SK-N-SH treated with all-trans-retinoic acid at 6 μM for 48 hours (cell line): ENCODE results near the gene C11orf68.

Experiments
- ARNTL ChIP-seq: fragments of 450-650 bp; formaldehyde crosslinking; IDR thresholded peaks from 2 replicates; pipeline ENCODE4 v1.5.0; 2020; ENCODE audit warnings: low read depth, mild to moderate bottlenecking, moderate library complexity, borderline replicate concordance
- TOX ChIP-seq: fragments of 250-450 bp; sonication (Bioruptor Pico); IDR thresholded peaks from 2 replicates; pipeline ENCODE4 v1.8.0; 2021; ENCODE audit warnings: mild to moderate bottlenecking, moderate library complexity, borderline replicate concordance
- ZC3H10 ChIP-seq: fragments of 250-450 bp; sonication (Bioruptor Pico); IDR thresholded peaks from 2 replicates; pipeline ENCODE4 v1.5.1; 2021; ENCODE audit warnings: mild to moderate bottlenecking, moderate library complexity
- TF ChIP-seq, protein P1 (sequence below): fragments of 250-450 bp; sonication (Bioruptor Pico); IDR thresholded peaks from 2 replicates; pipeline ENCODE4 v1.8.0; 2021; ENCODE audit warnings: low read depth, mild to moderate bottlenecking, moderate library complexity, borderline replicate concordance

DNA sequence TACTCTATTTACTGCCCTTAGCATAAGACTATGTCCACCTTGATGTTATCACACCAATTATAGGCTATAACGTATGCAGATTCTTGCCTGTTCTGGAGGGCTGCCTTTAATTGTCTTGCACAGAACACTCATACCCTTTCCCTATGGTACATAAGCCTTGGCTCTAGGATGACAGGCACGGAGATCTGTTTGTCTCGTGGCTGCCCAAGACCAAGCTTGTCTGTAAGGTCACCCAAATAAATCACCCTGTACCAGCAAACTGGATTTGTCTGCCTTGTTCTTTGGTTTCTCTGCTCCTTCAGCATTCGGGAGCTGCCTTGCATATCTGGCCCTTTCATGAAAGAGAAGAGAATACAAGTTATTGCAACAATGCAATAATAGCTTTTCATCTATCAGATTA, 18.9 kb upstream of the C11orf68 start:
- no peak for TF ChIP-seq TOX (CRISPR knock-in tag)
- TF ChIP-seq, protein P1, sequence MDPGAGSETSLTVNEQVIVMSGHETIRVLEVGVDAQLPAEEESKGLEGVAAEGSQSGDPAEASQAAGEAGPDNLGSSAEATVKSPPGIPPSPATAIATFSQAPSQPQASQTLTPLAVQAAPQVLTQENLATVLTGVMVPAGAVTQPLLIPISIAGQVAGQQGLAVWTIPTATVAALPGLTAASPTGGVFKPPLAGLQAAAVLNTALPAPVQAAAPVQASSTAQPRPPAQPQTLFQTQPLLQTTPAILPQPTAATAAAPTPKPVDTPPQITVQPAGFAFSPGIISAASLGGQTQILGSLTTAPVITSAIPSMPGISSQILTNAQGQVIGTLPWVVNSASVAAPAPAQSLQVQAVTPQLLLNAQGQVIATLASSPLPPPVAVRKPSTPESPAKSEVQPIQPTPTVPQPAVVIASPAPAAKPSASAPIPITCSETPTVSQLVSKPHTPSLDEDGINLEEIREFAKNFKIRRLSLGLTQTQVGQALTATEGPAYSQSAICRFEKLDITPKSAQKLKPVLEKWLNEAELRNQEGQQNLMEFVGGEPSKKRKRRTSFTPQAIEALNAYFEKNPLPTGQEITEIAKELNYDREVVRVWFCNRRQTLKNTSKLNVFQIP = no peak
- TF ChIP-seq ARNTL (CRISPR knock-in tag) = no peak
- no peak for TF ChIP-seq ZC3H10 (CRISPR knock-in tag)
